ENCODE measurements around the gene SMPDL3B.

- no peak for TF ChIP-seq CTCF (IDR thresholded peaks at IDR 0.05)
- TF ChIP-seq EP300 (IDR thresholded peaks at IDR 0.05), result no peak
- no peak for TF ChIP-seq POLR2AphosphoS5 (IDR thresholded peaks at IDR 0.05)
Observed at GRCh38 chr1:27936370-27936769, 1.6 kb downstream of the SMPDL3B start.
